OCI-LY7 (cell line): ENCODE measurements around the gene EEF1A2. TPM values are rescaled to one million over a fixed set of nuclear protein-coding genes. Genes with fewer than 3 reads are reported as not detected.

Experiments used
- BruUV-seq: library from RNA; stranded (reverse); fragments of 400-500 nt; replicated peaks from 2 replicates; lab custom pipeline; 2021; lab: Mats Ljungman, UMichigan
- CTCF ChIA-PET: fragments of 300-600 bp; sonication (Branson Sonifier 250); formaldehyde crosslinking; loops from one replicate; lab custom pipeline; 2022; ENCODE audit warnings: antibody characterized with exemption; ENCODE audit not compliant: unreplicated experiment; lab: Charles Lee
- POLR2A ChIA-PET: fragments of 300-600 bp; sonication (Branson Sonifier 250); formaldehyde crosslinking; loops from one replicate; lab custom pipeline; 2022; ENCODE audit warnings: antibody characterized with exemption; lab: Charles Lee
- DNase-seq: peaks from one replicate; pipeline ENCODE4 v3.0.0-alpha.2; 2015; ENCODE audit warnings: low spot score
- H2AFZ ChIP-seq: fragments of 200-600 bp; sonication (generic), shearing (Covaris generic); 2 replicates; pipeline ENCODE4 v1.6.1; 2014; ENCODE audit warnings: mild to moderate bottlenecking, antibody characterized with exemption, low read length, moderate library complexity
- H3K27ac ChIP-seq: fragments of 200-600 bp; sonication (generic); 2 replicates; pipeline ENCODE4 v1.5.1; 2014; ENCODE audit warnings: mixed run types, low read depth, mild to moderate bottlenecking, moderate library complexity, low read length, inconsistent platforms; ENCODE audit not compliant: poor library complexity, severe bottlenecking
- H3K36me3 ChIP-seq: fragments of 200-600 bp; sonication (generic); 2 replicates; pipeline ENCODE4 v1.6.1; 2014; ENCODE audit warnings: mild to moderate bottlenecking, antibody characterized with exemption, low read length, moderate library complexity, mixed read lengths; ENCODE audit not compliant: insufficient read depth
- H3K4me1 ChIP-seq: fragments of 200-600 bp; sonication (generic); 2 replicates; pipeline ENCODE4 v1.5.1; 2014; ENCODE audit warnings: mild to moderate bottlenecking, low read length; ENCODE audit not compliant: insufficient read depth, poor library complexity, severe bottlenecking
- H3K4me2 ChIP-seq: fragments of 200-600 bp; sonication (generic); 2 replicates; pipeline ENCODE4 v1.6.1; 2014; ENCODE audit warnings: mild to moderate bottlenecking, low read length
- H3K4me3 ChIP-seq: fragments of 200-600 bp; sonication (generic); 2 replicates; pipeline ENCODE4 v1.5.1; 2014; ENCODE audit warnings: mild to moderate bottlenecking, low read depth, low read length; ENCODE audit not compliant: poor library complexity, severe bottlenecking
- H3K79me2 ChIP-seq: fragments of 200-600 bp; sonication (generic); 2 replicates; pipeline ENCODE4 v1.6.1; 2016; ENCODE audit warnings: low read depth, mild to moderate bottlenecking, low read length, moderate library complexity, mixed read lengths; ENCODE audit not compliant: insufficient read depth
- H3K9me2 ChIP-seq: fragments of 200-600 bp; sonication (generic); 2 replicates; pipeline ENCODE4 v1.6.1; 2016; ENCODE audit warnings: mild to moderate bottlenecking, low read length, mixed read lengths; ENCODE audit not compliant: insufficient read depth
- H3K9me3 ChIP-seq: fragments of 200-600 bp; sonication (generic); 2 replicates; pipeline ENCODE4 v1.6.1; 2014; ENCODE audit warnings: mild to moderate bottlenecking, mixed run types, low read length, mixed read lengths
- H4K20me1 ChIP-seq: fragments of 200-600 bp; sonication (generic); 2 replicates; pipeline ENCODE4 v1.6.1; 2014; ENCODE audit warnings: mild to moderate bottlenecking, antibody characterized with exemption, low read length, moderate library complexity, mixed read lengths; ENCODE audit not compliant: insufficient read depth
- CTCF ChIP-seq: fragments of 200-600 bp; sonication (generic); conservative IDR thresholded peaks from 2 replicates; pipeline ENCODE4 v1.5.1; 2014; ENCODE audit warnings: mild to moderate bottlenecking, antibody characterized with exemption, low read length, moderate library complexity, mixed read lengths
- EZH2phosphoT487 ChIP-seq: fragments of 200-600 bp; sonication (generic); IDR thresholded peaks from 2 replicates; pipeline ENCODE4 v1.6.1; 2018; ENCODE audit warnings: low read depth, borderline replicate concordance, mild to moderate bottlenecking, mixed run types, antibody characterized with exemption, low read length, moderate library complexity, mixed read lengths
- intact Hi-C: fragments of 100-400 bp; cut with micrococcal nuclease; formaldehyde crosslinking; loops from one replicate; pipeline ENCODE4 v1.10.0; 2022; ENCODE audit not compliant: unreplicated experiment
- total RNA-seq, 2 experiments: library from RNA; depleted of rRNA in 1 of 2; stranded (reverse); fragments of >200 nt in 1 of 2; shearing (Covaris generic) in 1 of 2; gene quantifications; 2 replicates each; pipeline ENCODE4 v1.2.3, GENCODE V29; 2014 to 2022

Gene EEF1A2
- total RNA-seq, 2 experiments from 2014 or later, result 0.22 TPM; not detected in 1

DNA sequence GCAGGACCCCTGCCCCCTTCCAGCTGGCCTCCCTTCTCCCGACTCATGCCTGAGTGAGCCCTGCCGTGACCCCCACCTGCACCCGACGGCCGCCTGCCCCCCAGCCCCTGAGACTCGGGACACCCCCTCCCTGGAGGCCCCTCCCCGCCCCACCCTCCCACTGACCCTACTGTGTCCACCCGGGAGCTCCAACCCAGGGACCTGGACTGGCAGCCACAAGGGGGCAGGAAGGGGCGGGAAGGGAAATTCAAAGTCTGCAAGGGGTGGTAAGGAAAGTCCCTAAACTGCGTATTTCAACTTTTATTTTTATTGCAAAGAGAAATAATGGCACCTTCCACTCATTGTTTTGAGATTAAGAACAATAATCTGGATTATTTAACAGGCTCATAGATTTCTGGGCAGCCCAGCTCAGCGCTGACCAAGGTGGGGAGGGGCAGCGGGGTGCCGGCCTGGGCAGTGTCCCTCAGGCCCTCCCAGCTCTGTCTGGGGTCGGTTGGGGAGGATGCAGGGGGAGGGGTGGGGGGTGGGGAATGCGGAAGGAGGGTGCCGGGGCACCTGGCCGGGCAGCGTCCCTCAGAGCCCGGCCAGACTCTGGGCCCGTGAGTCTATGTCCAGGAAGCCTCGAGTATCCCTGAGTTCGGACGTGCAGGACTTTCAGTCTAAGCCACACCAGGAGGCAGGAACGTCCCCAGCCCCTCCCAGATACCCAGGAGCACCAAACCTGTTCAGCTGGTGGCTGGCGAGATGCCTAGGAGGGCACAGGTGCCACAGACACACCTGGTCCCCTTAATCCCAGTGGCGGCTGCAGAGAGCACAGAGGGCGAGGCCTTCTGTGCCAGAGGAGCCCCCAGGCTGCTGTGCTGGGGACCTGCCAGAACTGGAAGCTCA lies 39.6 kb upstream of the EEF1A2 start:
- Histone ChIP-seq H3K4me3 (peak overlapping the region; percentile 60), H3K4me1 (peaks cover 30% of the 10 kb centered on the region), H3K79me2 (no peaks in the 10 kb centered on the region), H3K27ac (peak overlapping the region; percentile 48), H3K9me3 (no peaks in the 10 kb centered on the region), H3K36me3 (no peaks in the 10 kb centered on the region), H3K9me2 (no peaks in the 10 kb centered on the region), H4K20me1 (no peaks in the 10 kb centered on the region), H3K4me2 (peak overlapping the region; percentile 77), H2AFZ (peak overlapping the region; percentile 8)
- no TSS peak for BruUV-seq
- ChIA-PET CTCF (interaction anchor here (0.6 to 2.0 kb wide), 6 partner anchors 17 to 540 kb away, joined by 3 to 13 read pairs (median 8); no protein-coding TSS in a partner anchor), POLR2A (interaction anchor here (1.1 to 2.6 kb wide), 2 partner anchors 103 to 120 kb away, joined by 4 to 13 read pairs; partner anchors contain the start of gene RTEL1)
- intact Hi-C loops, result loop anchor here (1.0 to 10.0 kb wide), 5 partner anchors 40 to 434 kb away; partner anchors contain the start of genes ABHD16B, DNAJC5, GMEB2 and TPD52L2
- DNase-seq, result peak; percentile 29
- peak; percentile 35; the same call in 1 of the 2 replicates for TF ChIP-seq CTCF
- no peak for TF ChIP-seq EZH2phosphoT487

- POLR2A ChIA-PET, result interaction anchor here (1.1 to 2.6 kb wide), 2 partner anchors 104 to 120 kb away, joined by 4 to 13 read pairs; partner anchors contain the start of gene RTEL1
- TF ChIP-seq EZH2phosphoT487 (no peak), CTCF (peak; percentile 86)
- H3K4me1 ChIP-seq, result peaks cover 29% of the 10 kb centered on the region
- H3K36me3 ChIP-seq, result no peaks in the 10 kb centered on the region
- H3K79me2 ChIP-seq, result no peaks in the 10 kb centered on the region
- H3K27ac ChIP-seq, result peak overlapping the region; percentile 48
- H3K4me2 ChIP-seq, result peak overlapping the region; percentile 77
- BruUV-seq, result no TSS peak
- H2AFZ ChIP-seq, result peak overlapping the region; percentile 8
- H3K9me2 ChIP-seq, result no peaks in the 10 kb centered on the region
- H4K20me1 ChIP-seq, result no peaks in the 10 kb centered on the region
- no peaks in the 10 kb centered on the region for H3K9me3 ChIP-seq
- peak overlapping the region; percentile 60 for H3K4me3 ChIP-seq
- DNase-seq, result peak; percentile 92
- intact Hi-C loops, result loop anchor here (1.0 to 10.0 kb wide), 6 partner anchors 41 to 435 kb away; partner anchors contain the start of genes ABHD16B, DNAJC5, GMEB2 and TPD52L2
- CTCF ChIA-PET, result interaction anchor here (0.6 to 2.0 kb wide), 5 partner anchors 16 to 250 kb away, joined by 3 to 12 read pairs (median 3); no protein-coding TSS in a partner anchor
Observed at GRCh38 chr20:63537525-63538203, 38.8 kb upstream of the EEF1A2 start.
